Measurements from ENCODE around the gene GPR162. TPM values are rescaled to one million over a fixed set of nuclear protein-coding genes. Genes with fewer than 3 reads are reported as not detected.

Gene GPR162
- total and polyA plus RNA-seq, 4 donors = 0.59 to 2.4 (median 1.7) TPM

GRCh38 chr12:6833189-6833890 is 11.7 kb downstream of the GPR162 start:
- no peaks in the 10 kb centered on the region for H3K27me3 ChIP-seq (ENCODE audit: control insufficient read depth in 4 of 4, insufficient read depth in 4 of 4, low read length in 3 of 4)
- no peak overlapping the region for H3K9ac ChIP-seq (ENCODE audit: low read depth in 1 of 2, low read length in 2 of 2)
- WGBS = 86% methylated on average over 6 of the region's 6 CpGs
- TF ChIP-seq FOXA2 (IDR thresholded peaks at IDR 0.05) = no peak
- H3K36me3 ChIP-seq (ENCODE audit: control insufficient read depth in 4 of 4, insufficient read depth in 3 of 4, low read depth in 1 of 4, low read length in 3 of 4) = peaks cover 0 to 2% (median 0%) of the 10 kb centered on the region in 4 donors
- peaks cover 5 to 10% (median 9%) of the 10 kb centered on the region in 4 donors for H3K4me1 ChIP-seq (ENCODE audit: control insufficient read depth in 4 of 4, insufficient read depth in 4 of 4, low read length in 3 of 4)
- H3K27ac ChIP-seq (ENCODE audit: low read depth in 1 of 2, low read length in 2 of 2) = no peak overlapping the region
- DNase-seq (ENCODE audit: low spot score) = no peak
- no peak overlapping the region for H3K4me3 ChIP-seq (ENCODE audit: low read depth in 1 of 3, low read length in 3 of 3)
- H3K9me3 ChIP-seq (ENCODE audit: control insufficient read depth in 4 of 4, low read length in 3 of 4) = no peaks in the 10 kb centered on the region

- TF ChIP-seq JUND (IDR thresholded peaks at IDR 0.05) = no peak
- no peak for TF ChIP-seq RAD21 (IDR thresholded peaks at IDR 0.05)
- TF ChIP-seq FOXA2 (IDR thresholded peaks at IDR 0.05) = no peak
- TF ChIP-seq EGR1 (IDR thresholded peaks at IDR 0.05; ENCODE audit: low read depth in 2 of 2) = no peak
- TF ChIP-seq CTCF (IDR thresholded peaks at IDR 0.05; ENCODE audit: low read depth, low read length, missing input control) = no peak
- no peak for TF ChIP-seq GABPA (IDR thresholded peaks at IDR 0.05 in 1 of 2, conservative IDR thresholded peaks at IDR 0.05 in 1 of 2)
- TF ChIP-seq HNF4A (conservative IDR thresholded peaks at IDR 0.05) = no peak
- no peak for TF ChIP-seq REST (IDR thresholded peaks at IDR 0.05)
- TF ChIP-seq ATF3 (IDR thresholded peaks at IDR 0.05) = no peak
- TF ChIP-seq SP1 (IDR thresholded peaks at IDR 0.05) = no peak
- TF ChIP-seq RXRA (IDR thresholded peaks at IDR 0.05) = no peak
- no peak for TF ChIP-seq NR2F2 (IDR thresholded peaks at IDR 0.05)
- TF ChIP-seq ZBTB33 (IDR thresholded peaks at IDR 0.05) = no peak
- TF ChIP-seq FOXA1 (IDR thresholded peaks at IDR 0.05) = no peak
- no peak for TF ChIP-seq MAX (IDR thresholded peaks at IDR 0.05)
- Histone ChIP-seq H3K27me3 (ENCODE audit: control insufficient read depth in 4 of 4, insufficient read depth in 4 of 4, low read length in 3 of 4) (no peaks in the 10 kb centered on the region), H3K27ac (ENCODE audit: low read depth in 1 of 2, low read length in 2 of 2) (no peak overlapping the region), H3K4me3 (ENCODE audit: low read depth in 1 of 3, low read length in 3 of 3) (no peak overlapping the region), H3K4me1 (ENCODE audit: control insufficient read depth in 4 of 4, insufficient read depth in 4 of 4, low read length in 3 of 4) (peaks cover 1 to 3% (median 2%) of the 10 kb centered on the region in 4 donors), H3K9ac (ENCODE audit: low read depth in 1 of 2, low read length in 2 of 2) (no peak overlapping the region), H3K36me3 (ENCODE audit: control insufficient read depth in 4 of 4, insufficient read depth in 3 of 4, low read depth in 1 of 4, low read length in 3 of 4) (peaks cover 0 to 2% (median 0%) of the 10 kb centered on the region in 4 donors), H3K9me3 (ENCODE audit: control insufficient read depth in 4 of 4, low read length in 3 of 4) (no peaks in the 10 kb centered on the region)
- no peak for DNase-seq (ENCODE audit: low spot score)
- 92% methylated on average over 1 of the region's 1 CpG for WGBS
Observed at GRCh38 chr12:6834254-6834653, 12.6 kb downstream of the GPR162 start.
